Sigmoid colon (tissue), 7 donors: Measurements from ENCODE around the gene CAMTA1. TPM values are rescaled to one million over a fixed set of nuclear protein-coding genes. Genes with fewer than 3 reads are reported as not detected.

Source experiments
- DNase-seq: peaks from one replicate; pipeline ENCODE4 v3.0.0-alpha.2; 2019
- H3K27ac ChIP-seq, 4 donors: fragments of 200-600 bp; sonication (generic); one replicate each; pipeline ENCODE4 v1.5.1; 2016 to 2019; ENCODE audit warnings: mild to moderate bottlenecking in 1 of 4
- H3K27me3 ChIP-seq, 3 donors: fragments of 200-600 bp; sonication (generic); one replicate each; pipeline ENCODE4 v1.5.1; 2019; ENCODE audit warnings: mild to moderate bottlenecking in 1 of 3
- H3K36me3 ChIP-seq, 4 donors: fragments of 200-600 bp; sonication (generic); one replicate each; pipeline ENCODE4 v1.5.1; 2016 to 2019
- H3K4me1 ChIP-seq, 4 donors: fragments of 200-600 bp; sonication (generic); one replicate each; pipeline ENCODE4 v1.5.1; 2017 to 2019
- H3K4me3 ChIP-seq, 4 donors: fragments of 200-600 bp; sonication (generic); one replicate each; pipeline ENCODE4 v1.5.1; 2017 to 2019; ENCODE audit warnings: mild to moderate bottlenecking in 2 of 4, moderate library complexity in 1 of 4
- H3K9me3 ChIP-seq, 4 donors: fragments of 200-600 bp in 3 of 4; sonication (generic) in 3 of 4; one replicate each; pipeline versions ENCODE4 v1.5.1 to v1.6.1; 2013 to 2019
- CTCF ChIP-seq, 4 experiments: fragments of 450-650 bp in 3 of 4; fragments of 200-600 bp in 1 of 4; IDR thresholded peaks; one replicate each; pipeline ENCODE4 v1.5.1; 2016 to 2019; ENCODE audit warnings: antibody characterized with exemption in 4 of 4, mild to moderate bottlenecking in 3 of 4, moderate library complexity in 2 of 4
- EP300 ChIP-seq, 4 donors: sonication (generic); formaldehyde crosslinking; IDR thresholded peaks; one replicate each; pipeline ENCODE4 v1.6.1; 2017; ENCODE audit warnings: antibody characterized with exemption in 4 of 4
- POLR2A ChIP-seq, 2 donors: fragments of 450-650 bp; IDR thresholded peaks; one replicate each; pipeline ENCODE4 v1.6.1; 2016; ENCODE audit warnings: antibody characterized with exemption in 2 of 2, mild to moderate bottlenecking in 2 of 2, moderate library complexity in 2 of 2
- POLR2AphosphoS5 ChIP-seq, 4 donors: sonication (generic); formaldehyde crosslinking; IDR thresholded peaks; one replicate each; pipeline ENCODE4 v1.6.1; 2017; ENCODE audit warnings: antibody characterized with exemption in 4 of 4
- WGBS, 2 donors: extraction: QIAGEN DNeasy Blood & Tissue Kit; methylation state at CpG; one replicate each; pipeline ENCODE4 v1.1.7; 2013; 5-methylcytosine and 5-hydroxymethylcytosine counted together
- intact Hi-C: fragments of 100-400 bp; cut with DNase I; formaldehyde crosslinking; loops from one replicate; pipeline ENCODE4 v1.15.1; 2023
- polyA plus RNA-seq, 3 donors: library from polyadenylated mRNA; stranded (reverse); fragments of 200-250 nt; gene quantifications; one replicate each; pipeline ENCODE4 v1.2.3, GENCODE V29; 2013
- total RNA-seq, 4 donors: library from RNA; depleted of rRNA; stranded (reverse); fragments of >200 nt; gene quantifications; one replicate each; pipeline ENCODE4 v1.1.0, GENCODE V29; 2016
- donor health status: healthy with polysubstance abuse.
- donor health status: Bipolar disorder and iron deficiency.
- donor health status: healthy.

CAMTA1 gene
- total and polyA plus RNA-seq, 7 donors: 97.9 to 196 (median 177) TPM

GRCh38 chr1:7558041-7558461 lies 772.8 kb downstream of the CAMTA1 start:
- no peaks in the 10 kb centered on the region for H3K36me3 ChIP-seq
- no peaks in the 10 kb centered on the region for H3K27me3 ChIP-seq
- no peaks in the 10 kb centered on the region for H3K9me3 ChIP-seq
- intact Hi-C loops: no loop called here
- no peak overlapping the region for H3K27ac ChIP-seq
- 80% methylated on average over 16 of the region's 16 CpGs for WGBS, 2 donors
- no peak overlapping the region for H3K4me3 ChIP-seq
- DNase-seq: no peak
- no peak for TF ChIP-seq EP300 (IDR thresholded peaks at IDR 0.05)
- TF ChIP-seq POLR2A (IDR thresholded peaks at IDR 0.05): no peak
- TF ChIP-seq POLR2AphosphoS5 (IDR thresholded peaks at IDR 0.05): no peak
- TF ChIP-seq CTCF (IDR thresholded peaks at IDR 0.05): no peak
- H3K4me1 ChIP-seq: no peaks in the 10 kb centered on the region

- WGBS, 2 donors: 90 to 92% methylated on average over 10 of the region's 10 CpGs
- no peak for TF ChIP-seq EP300 (IDR thresholded peaks at IDR 0.05)
- no peak for TF ChIP-seq POLR2A (IDR thresholded peaks at IDR 0.05)
- no peak for TF ChIP-seq POLR2AphosphoS5 (IDR thresholded peaks at IDR 0.05)
- no peak for TF ChIP-seq CTCF (IDR thresholded peaks at IDR 0.05)
- Histone ChIP-seq H3K27me3 (no peaks in the 10 kb centered on the region), H3K36me3 (no peaks in the 10 kb centered on the region), H3K4me3 (no peak overlapping the region), H3K9me3 (no peaks in the 10 kb centered on the region), H3K4me1 (no peaks in the 10 kb centered on the region), H3K27ac (no peak overlapping the region)
- DNase-seq: no peak
- intact Hi-C loops: no loop called here
Measured at GRCh38 chr1:7558481-7558880, 773.2 kb downstream of the CAMTA1 start.

GRCh38 chr1:7558921-7559869 lies 773.9 kb downstream of the CAMTA1 start:
- Histone ChIP-seq H3K4me3 (no peak overlapping the region), H3K4me1 (no peaks in the 10 kb centered on the region), H3K36me3 (no peaks in the 10 kb centered on the region), H3K27me3 (no peaks in the 10 kb centered on the region), H3K9me3 (no peaks in the 10 kb centered on the region), H3K27ac (no peak overlapping the region)
- TF ChIP-seq POLR2AphosphoS5 (IDR thresholded peaks at IDR 0.05): no peak
- WGBS, 2 donors: 84 to 88% methylated on average over 24 of the region's 24 CpGs
- intact Hi-C loops: no loop called here
- DNase-seq: no peak

- no peak for DNase-seq
- intact Hi-C loops: no loop called here
- no peak overlapping the region for H3K4me3 ChIP-seq
- H3K9me3 ChIP-seq: no peaks in the 10 kb centered on the region
- 85 to 92% methylated on average over 4 of the region's 4 CpGs for WGBS, 2 donors
- H3K4me1 ChIP-seq: no peaks in the 10 kb centered on the region
- H3K27me3 ChIP-seq: no peaks in the 10 kb centered on the region
- no peak overlapping the region for H3K27ac ChIP-seq
- no peaks in the 10 kb centered on the region for H3K36me3 ChIP-seq
- TF ChIP-seq CTCF (IDR thresholded peaks at IDR 0.05) (no peak), POLR2A (IDR thresholded peaks at IDR 0.05) (no peak), POLR2AphosphoS5 (IDR thresholded peaks at IDR 0.05) (no peak), EP300 (IDR thresholded peaks at IDR 0.05) (no peak)
Measured at GRCh38 chr1:7560128-7560527, 774.9 kb downstream of the CAMTA1 start.

GRCh38 chr1:7560601-7561181 lies 775.4 kb downstream of the CAMTA1 start:
- intact Hi-C loops: no loop called here
- WGBS, 2 donors: 92% methylated on average over 15 of the region's 15 CpGs

More at GRCh38 chr1:7560601-7561181, 775.4 kb downstream of the CAMTA1 start:
- no peak for DNase-seq
- Histone ChIP-seq H3K27me3 (no peaks in the 10 kb centered on the region), H3K9me3 (no peaks in the 10 kb centered on the region), H3K27ac (no peak overlapping the region), H3K4me1 (no peaks in the 10 kb centered on the region), H3K36me3 (no peaks in the 10 kb centered on the region), H3K4me3 (no peak overlapping the region)
- no peak for TF ChIP-seq POLR2A (IDR thresholded peaks at IDR 0.05)
- TF ChIP-seq CTCF (IDR thresholded peaks at IDR 0.05): no peak
- no peak for TF ChIP-seq EP300 (IDR thresholded peaks at IDR 0.05)
